Measurements from ENCODE around the gene GRIP1.

GRIP1 gene

DNA sequence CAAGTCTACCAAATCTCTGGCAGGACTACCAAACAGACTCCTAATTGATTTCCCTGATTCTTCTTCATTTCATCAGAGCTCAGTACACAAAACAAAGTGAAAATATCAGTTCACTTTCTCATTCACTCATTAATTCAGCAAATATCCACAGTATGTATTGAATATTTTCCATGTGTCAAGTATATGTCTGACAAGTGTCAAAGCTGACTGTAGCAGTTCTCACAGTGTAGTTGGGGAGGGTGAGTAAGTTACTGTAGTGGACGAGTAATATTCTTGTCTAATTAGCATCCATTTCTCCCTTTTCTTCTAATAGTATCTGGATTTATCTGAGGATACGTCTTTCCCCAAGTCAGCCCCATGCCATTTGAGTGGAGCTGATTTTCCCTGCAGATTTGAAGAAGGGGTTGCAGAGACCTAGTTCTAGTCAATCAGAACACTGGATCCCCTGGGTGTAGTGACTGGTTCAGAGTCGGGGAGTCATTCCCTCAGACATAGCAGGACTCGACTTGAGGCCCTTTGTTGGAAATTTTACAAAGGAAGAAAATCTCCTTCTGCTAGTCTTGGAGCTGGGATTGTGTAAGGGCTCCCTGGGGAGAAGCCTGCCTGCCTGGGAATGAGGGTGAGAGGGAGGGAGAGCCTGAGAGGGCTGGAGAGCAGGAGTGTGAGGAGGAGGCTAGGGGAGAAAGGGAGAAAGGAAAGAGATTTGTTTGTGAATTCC is 51.4 kb downstream of the GRIP1 start:
- Histone ChIP-seq H3K27me3 (replicated peaks) (no peaks in the 10 kb centered on the region), H3K4me3 (ENCODE audit: low read depth, low read length) (no peak overlapping the region), H3K36me3 (replicated peaks) (no peaks in the 10 kb centered on the region), H3K27ac (no peak overlapping the region)
- in situ Hi-C loops (cut with HindIII; ENCODE audit: low pct_ligation_motif_present, low sequenced_read_pairs): no loop called here
- TF ChIP-seq, protein P1, sequence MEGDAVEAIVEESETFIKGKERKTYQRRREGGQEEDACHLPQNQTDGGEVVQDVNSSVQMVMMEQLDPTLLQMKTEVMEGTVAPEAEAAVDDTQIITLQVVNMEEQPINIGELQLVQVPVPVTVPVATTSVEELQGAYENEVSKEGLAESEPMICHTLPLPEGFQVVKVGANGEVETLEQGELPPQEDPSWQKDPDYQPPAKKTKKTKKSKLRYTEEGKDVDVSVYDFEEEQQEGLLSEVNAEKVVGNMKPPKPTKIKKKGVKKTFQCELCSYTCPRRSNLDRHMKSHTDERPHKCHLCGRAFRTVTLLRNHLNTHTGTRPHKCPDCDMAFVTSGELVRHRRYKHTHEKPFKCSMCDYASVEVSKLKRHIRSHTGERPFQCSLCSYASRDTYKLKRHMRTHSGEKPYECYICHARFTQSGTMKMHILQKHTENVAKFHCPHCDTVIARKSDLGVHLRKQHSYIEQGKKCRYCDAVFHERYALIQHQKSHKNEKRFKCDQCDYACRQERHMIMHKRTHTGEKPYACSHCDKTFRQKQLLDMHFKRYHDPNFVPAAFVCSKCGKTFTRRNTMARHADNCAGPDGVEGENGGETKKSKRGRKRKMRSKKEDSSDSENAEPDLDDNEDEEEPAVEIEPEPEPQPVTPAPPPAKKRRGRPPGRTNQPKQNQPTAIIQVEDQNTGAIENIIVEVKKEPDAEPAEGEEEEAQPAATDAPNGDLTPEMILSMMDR (IDR thresholded peaks at IDR 0.05; ENCODE audit: low read depth, low read length, missing control alignments): no peak
- no peak for DNase-seq

DNA sequence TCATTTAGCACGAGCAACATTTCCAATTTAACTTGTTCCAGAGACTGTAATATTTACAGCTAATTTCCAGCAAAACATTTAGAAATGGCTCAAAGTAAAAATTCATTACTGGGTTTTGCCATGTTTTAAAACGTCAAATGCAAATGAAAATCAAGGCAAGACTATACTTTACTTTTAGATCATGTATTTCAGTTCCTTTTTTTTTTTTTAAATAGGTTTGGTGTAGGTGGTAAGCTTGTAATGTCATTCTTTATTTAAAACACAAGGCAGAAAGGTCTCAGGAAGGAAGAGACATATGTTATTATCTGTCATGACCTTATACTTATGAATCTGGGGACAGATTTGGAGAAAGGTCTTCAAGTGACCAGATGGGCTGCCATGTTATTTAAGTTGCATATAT is 54.1 kb downstream of the GRIP1 start:
- DNase-seq: no peak
- Histone ChIP-seq H3K27ac (no peak overlapping the region), H3K4me3 (ENCODE audit: low read depth, low read length) (no peak overlapping the region), H3K27me3 (replicated peaks) (no peaks in the 10 kb centered on the region), H3K36me3 (replicated peaks) (no peaks in the 10 kb centered on the region)
- in situ Hi-C loops (cut with HindIII; ENCODE audit: low pct_ligation_motif_present, low sequenced_read_pairs): no loop called here
- TF ChIP-seq, protein P1 (IDR thresholded peaks at IDR 0.05; ENCODE audit: low read depth, low read length, missing control alignments): no peak

DNA sequence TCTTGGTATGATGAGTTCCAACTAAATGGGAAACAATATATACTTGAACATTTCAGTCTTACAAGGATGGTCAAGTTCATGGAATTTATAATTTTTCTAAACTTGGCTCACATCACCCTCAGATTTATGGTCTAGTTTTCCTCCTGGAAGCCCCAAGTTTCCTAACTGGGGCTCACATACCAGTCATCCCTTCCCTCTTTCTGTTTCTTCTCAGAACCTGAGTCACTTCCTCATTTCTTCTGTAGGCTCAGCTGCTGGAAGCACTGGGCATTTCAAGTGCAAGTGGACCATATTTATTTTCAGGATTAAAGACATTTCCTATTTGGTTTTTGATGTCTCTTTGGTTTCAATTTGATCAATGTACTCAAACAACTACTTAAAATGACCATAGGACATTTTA is 55.4 kb downstream of the GRIP1 start:
- TF ChIP-seq, protein P1 (IDR thresholded peaks at IDR 0.05; ENCODE audit: low read depth, low read length, missing control alignments): no peak
- Histone ChIP-seq H3K36me3 (replicated peaks) (no peaks in the 10 kb centered on the region), H3K27me3 (replicated peaks) (no peaks in the 10 kb centered on the region), H3K4me3 (ENCODE audit: low read depth, low read length) (no peak overlapping the region), H3K27ac (no peak overlapping the region)
- in situ Hi-C loops (cut with HindIII; ENCODE audit: low pct_ligation_motif_present, low sequenced_read_pairs): no loop called here
- DNase-seq: no peak

DNA sequence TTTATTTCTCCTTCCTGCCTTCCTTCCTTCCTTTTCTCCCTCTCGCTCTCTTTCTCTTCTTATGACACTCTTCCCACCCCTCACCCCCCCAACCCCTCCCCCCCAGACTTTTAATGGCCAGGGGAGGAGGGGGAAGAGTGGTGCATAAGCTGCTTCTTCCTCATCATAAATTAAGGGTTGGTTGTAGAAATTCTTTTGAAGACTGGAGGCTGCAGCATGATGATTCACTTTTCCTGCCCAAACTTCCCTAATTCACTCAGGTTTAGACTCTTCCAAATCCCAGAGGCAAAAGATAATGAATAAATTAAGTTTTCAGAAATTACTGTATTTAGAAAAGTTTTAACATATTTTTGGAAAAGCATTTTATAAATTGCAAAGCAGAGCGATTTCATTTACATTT is 58.2 kb downstream of the GRIP1 start:
- no peak overlapping the region for H3K27ac ChIP-seq

DNA sequence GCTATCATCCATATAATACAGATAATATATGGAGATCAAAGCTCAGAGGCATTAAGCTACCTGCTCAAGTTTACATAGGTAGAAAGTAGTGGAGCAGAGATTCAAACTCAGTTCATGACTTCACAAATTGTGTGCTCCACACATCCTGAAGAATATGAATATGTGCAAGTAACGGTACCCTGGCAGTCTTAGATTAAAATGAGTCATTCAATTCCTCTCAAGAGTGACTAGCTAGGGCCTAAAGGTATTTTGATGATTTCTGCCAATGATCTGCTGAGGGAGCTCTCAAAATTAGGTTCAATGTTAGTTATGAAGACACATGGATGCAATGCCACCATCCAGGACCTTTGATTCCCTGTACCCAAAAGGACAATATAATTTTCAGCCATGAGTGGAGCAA is 58.9 kb downstream of the GRIP1 start:
- H3K27me3 ChIP-seq (replicated peaks): no peaks in the 10 kb centered on the region
- no peak overlapping the region for H3K27ac ChIP-seq
- no peak overlapping the region for H3K4me3 ChIP-seq (ENCODE audit: low read depth, low read length)
- in situ Hi-C loops (cut with HindIII; ENCODE audit: low pct_ligation_motif_present, low sequenced_read_pairs): no loop called here
- H3K36me3 ChIP-seq (replicated peaks): no peaks in the 10 kb centered on the region
- no peak for DNase-seq
- TF ChIP-seq, protein P1 (IDR thresholded peaks at IDR 0.05; ENCODE audit: low read depth, low read length, missing control alignments): no peak

More for the DNA sequence above, 58.2 kb downstream of the GRIP1 start:
- in situ Hi-C loops (cut with HindIII; ENCODE audit: low pct_ligation_motif_present, low sequenced_read_pairs): no loop called here
- Histone ChIP-seq H3K27me3 (replicated peaks) (no peaks in the 10 kb centered on the region), H3K36me3 (replicated peaks) (no peaks in the 10 kb centered on the region), H3K4me3 (ENCODE audit: low read depth, low read length) (no peak overlapping the region)
- no peak for DNase-seq
- TF ChIP-seq, protein P1 (IDR thresholded peaks at IDR 0.05; ENCODE audit: low read depth, low read length, missing control alignments): no peak

DNA sequence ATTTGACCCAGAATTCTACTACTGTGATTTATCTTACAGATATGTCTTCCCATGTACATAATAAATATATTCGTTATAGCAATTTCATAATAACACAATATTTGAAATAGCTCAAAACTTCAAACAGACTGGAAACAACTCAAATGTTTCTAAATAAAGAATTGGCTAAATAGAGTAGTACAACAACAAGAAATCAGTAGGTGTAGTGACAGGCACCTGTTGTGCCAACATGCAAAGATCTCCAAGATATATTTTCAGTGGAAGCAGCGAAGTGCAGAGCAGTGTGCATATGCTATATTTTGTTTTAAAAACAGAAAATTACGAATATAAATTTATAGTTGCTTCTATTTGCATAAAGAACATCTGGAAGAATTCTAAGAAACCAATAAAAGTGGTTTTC is 60.9 kb downstream of the GRIP1 start:
- no peak for DNase-seq
- H3K27me3 ChIP-seq (replicated peaks): no peaks in the 10 kb centered on the region
- H3K36me3 ChIP-seq (replicated peaks): no peaks in the 10 kb centered on the region
- H3K4me3 ChIP-seq (ENCODE audit: low read depth, low read length): no peak overlapping the region
- TF ChIP-seq, protein P1 (IDR thresholded peaks at IDR 0.05; ENCODE audit: low read depth, low read length, missing control alignments): no peak
- in situ Hi-C loops (cut with HindIII; ENCODE audit: low pct_ligation_motif_present, low sequenced_read_pairs): no loop called here
- H3K27ac ChIP-seq: no peak overlapping the region
